ENCODE data around the gene GJD2.

Gene GJD2

GRCh38 chr15:34725556-34725955, 29.2 kb downstream of the GJD2 start:
- DNase-seq (ENCODE audit: low read depth, low spot score), result no peak

GRCh38 chr15:34724481-34724880, 30.3 kb downstream of the GJD2 start:
- DNase-seq (ENCODE audit: low read depth, low spot score), result no peak

- DNase-seq (ENCODE audit: low read depth, low spot score), result peak; percentile 68
Observed at GRCh38 chr15:34722439-34722836, 32.4 kb downstream of the GJD2 start.

GRCh38 chr15:34721802-34722438, 32.9 kb downstream of the GJD2 start:
- peak; percentile 92 for DNase-seq (ENCODE audit: low read depth, low spot score)

- DNase-seq (ENCODE audit: low read depth, low spot score), result no peak
Observed at GRCh38 chr15:34721157-34721801, 33.5 kb downstream of the GJD2 start.

- no peak for DNase-seq (ENCODE audit: low read depth, low spot score)
Observed at GRCh38 chr15:34719695-34720094, 35.1 kb downstream of the GJD2 start.

- no peak for DNase-seq (ENCODE audit: low read depth, low spot score)
Observed at GRCh38 chr15:34718681-34719665, 35.8 kb downstream of the GJD2 start.

- DNase-seq (ENCODE audit: low read depth, low spot score), result no peak
Observed at GRCh38 chr15:34717729-34718128, 37.1 kb downstream of the GJD2 start.

- no peak for DNase-seq (ENCODE audit: low read depth, low spot score)
Observed at GRCh38 chr15:34716111-34716510, 38.7 kb downstream of the GJD2 start.

GRCh38 chr15:34714476-34715121, 40.2 kb downstream of the GJD2 start:
- DNase-seq (ENCODE audit: low read depth, low spot score), result no peak

GRCh38 chr15:34713635-34714034, 41.2 kb downstream of the GJD2 start:
- DNase-seq (ENCODE audit: low read depth, low spot score), result no peak

- DNase-seq (ENCODE audit: low read depth, low spot score), result no peak
Observed at GRCh38 chr15:34709866-34710265, 44.9 kb downstream of the GJD2 start.

- peak; percentile 26 for DNase-seq (ENCODE audit: low read depth, low spot score)
Observed at GRCh38 chr15:34708422-34708821, 46.4 kb downstream of the GJD2 start.

GRCh38 chr15:34701536-34701935, 53.3 kb downstream of the GJD2 start:
- DNase-seq (ENCODE audit: low read depth, low spot score), result no peak

All from ELF-1 (cell line).